K562 (cell line): Measurements from ENCODE around the gene EXOC3. TPM values are rescaled to one million over a fixed set of nuclear protein-coding genes. Genes with fewer than 3 reads are reported as not detected.

Source experiments
- ATAC-seq: fragments of 200-7000 bp; cut with Tn5 transposase; 3 replicates; pipeline ENCODE4 v1.9.1; 2020; ENCODE audit warnings: moderate library complexity
- BruUV-seq: library from RNA; stranded (reverse); fragments of 400-500 nt; replicated peaks from 2 replicates; lab custom pipeline; 2021; lab: Mats Ljungman, UMichigan
- CTCF ChIA-PET: fragments of 300-600 bp; formaldehyde crosslinking; extraction: SDS; loops from one replicate; lab custom pipeline; 2021; ENCODE audit warnings: low intra/inter-chr PET ratio; lab: Yijun Ruan, JAX
- POLR2A ChIA-PET: fragments of 300-600, 350-650 bp; sonication (Branson Sonifier 250); formaldehyde crosslinking; extraction: SDS; loops from one replicate; lab custom pipeline; 2021; ENCODE audit warnings: antibody characterized with exemption, inconsistent platforms; lab: Yijun Ruan, JAX
- DNase-seq, 4 experiments: peaks; one replicate each; pipeline versions ENCODE4 v3.0.0 to v3.0.0-alpha.2; 2011 to 2018; ENCODE audit warnings: low spot score in 3 of 4, mixed read lengths in 3 of 4; ENCODE audit errors: extremely low read depth in 1 of 4
- FAIRE-seq: peaks from 2 replicates; lab custom pipeline; 2011; peaks lifted over from hg19 to GRCh38; lab: Jason Lieb, UNC
- H2AFZ ChIP-seq: 2 replicates; pipeline ENCODE4 v1.6.0; 2011; ENCODE audit warnings: low read depth, low read length, control low read depth, inconsistent platforms
- H3K27ac ChIP-seq: fragments of 200-600 bp; 3 replicates; pipeline ENCODE4 v1.8.0; 2011; ENCODE audit warnings: low read depth, mild to moderate bottlenecking, control low read depth, inconsistent platforms, low read length, moderate library complexity, mixed read lengths; ENCODE audit errors: extremely low read depth
- H3K27me3 ChIP-seq, 2 experiments: fragments of 300-600 bp in 1 of 2; 2 replicates in 1 of 2; 3 replicates in 1 of 2; pipeline versions ENCODE4 v1.6.0 to v1.8.0; 2011; ENCODE audit warnings: inconsistent platforms in 2 of 2, low read length in 2 of 2, mild to moderate bottlenecking in 1 of 2, mixed read lengths in 1 of 2, moderate library complexity in 1 of 2; ENCODE audit not compliant: control insufficient read depth in 2 of 2, insufficient read depth in 2 of 2
- H3K36me3 ChIP-seq: fragments of 300-600 bp; 3 replicates; pipeline ENCODE4 v1.8.0; 2011; ENCODE audit warnings: mild to moderate bottlenecking, low read length, inconsistent platforms; ENCODE audit not compliant: control insufficient read depth, insufficient read depth
- H3K4me1 ChIP-seq, 2 experiments: fragments of 200-600 bp in 1 of 2; replicated peaks in 1 of 2; 2 replicates in 1 of 2; 3 replicates in 1 of 2; pipeline versions ENCODE4 v1.5.1 to v1.8.0; 2011; ENCODE audit warnings: inconsistent platforms in 2 of 2, low read length in 2 of 2, mild to moderate bottlenecking in 1 of 2, mixed read lengths in 1 of 2, moderate library complexity in 1 of 2; ENCODE audit not compliant: control insufficient read depth in 2 of 2, insufficient read depth in 2 of 2
- H3K4me2 ChIP-seq: 2 replicates; pipeline ENCODE4 v1.6.1; 2011; ENCODE audit warnings: low read length, control low read depth, inconsistent platforms, mixed read lengths; ENCODE audit not compliant: insufficient read depth
- H3K4me3 ChIP-seq: fragments of 200-600 bp; sonication (generic), shearing (Covaris generic); 2 replicates; pipeline ENCODE4 v1.5.1; 2016; ENCODE audit warnings: control low read depth, inconsistent platforms
- H3K79me2 ChIP-seq: fragments of 200-600 bp; 3 replicates; pipeline ENCODE4 v1.8.0; 2011; ENCODE audit warnings: low read length, inconsistent platforms; ENCODE audit not compliant: control insufficient read depth, insufficient read depth
- H3K9ac ChIP-seq, 2 experiments: 2 replicates each; pipeline versions ENCODE4 v1.6.0 to v1.6.1; 2011; ENCODE audit warnings: low read depth in 2 of 2, low read length in 2 of 2, control low read depth in 1 of 2, inconsistent platforms in 1 of 2, mild to moderate bottlenecking in 1 of 2, mixed read lengths in 1 of 2; ENCODE audit not compliant: insufficient read depth in 1 of 2
- H3K9me1 ChIP-seq: one replicate; pipeline ENCODE4 v1.6.0; 2011; ENCODE audit warnings: inconsistent platforms, mild to moderate bottlenecking, low read length, moderate library complexity; ENCODE audit not compliant: control insufficient read depth, insufficient read depth
- H3K9me3 ChIP-seq: replicated peaks from 2 replicates; pipeline ENCODE4 v1.5.1; 2011; ENCODE audit warnings: low read depth, low read length, inconsistent platforms; ENCODE audit not compliant: control insufficient read depth, insufficient read depth
- H4K20me1 ChIP-seq: replicated peaks from 2 replicates; pipeline ENCODE4 v1.6.1; 2011; ENCODE audit warnings: low read length, inconsistent platforms, mixed read lengths; ENCODE audit not compliant: control insufficient read depth, insufficient read depth
- CBX8 ChIP-seq: fragments of 200-600 bp; sonication (generic); IDR thresholded peaks from 2 replicates; pipeline ENCODE4 v1.6.1; 2012; ENCODE audit warnings: borderline replicate concordance, mixed run types, low read depth, mild to moderate bottlenecking, moderate library complexity, mixed read lengths, low read length, control low read depth, inconsistent platforms; ENCODE audit not compliant: poor library complexity, severe bottlenecking; ENCODE audit errors: extremely low read depth
- CC2D1A ChIP-seq: fragments of 450-650 bp; IDR thresholded peaks from 2 replicates; pipeline ENCODE4 v1.6.1; 2017; ENCODE audit warnings: mild to moderate bottlenecking
- KLF6 ChIP-seq: fragments of 250-450 bp; sonication (Bioruptor Pico); IDR thresholded peaks from 2 replicates; pipeline ENCODE4 v1.4.0; 2020; ENCODE audit warnings: mild to moderate bottlenecking, moderate library complexity, borderline replicate concordance
- PCBP2 ChIP-seq: fragments of 200-400 bp; formaldehyde crosslinking; IDR thresholded peaks from 2 replicates; pipeline ENCODE4 v1.6.1; 2018; ENCODE audit warnings: low read length, low read depth, mild to moderate bottlenecking, moderate library complexity; ENCODE audit not compliant: poor library complexity, severe bottlenecking
- SP2 ChIP-seq: IDR thresholded peaks from 2 replicates; pipeline ENCODE4 v1.6.1; 2011; ENCODE audit warnings: mild to moderate bottlenecking, low read depth, low read length, moderate library complexity; ENCODE audit not compliant: poor library complexity, severe bottlenecking; ENCODE audit errors: extremely low read depth
- ZNF184 ChIP-seq: sonication (generic); formaldehyde crosslinking; IDR thresholded peaks from 2 replicates; pipeline ENCODE4 v1.5.0; 2020; ENCODE audit warnings: missing genetic modification reagents
- WGBS: fragments of 100-300 bp; shearing (Covaris generic); methylation state at CpG from one replicate; pipeline ENCODE4 v1.1.6; 2016; ENCODE audit warnings: low coverage, mixed read lengths; ENCODE audit not compliant: insufficient coverage; ENCODE audit errors: missing lambda C conversion rate; 5-methylcytosine and 5-hydroxymethylcytosine counted together
- in situ Hi-C: fragments of 300-500 bp; cut with MboI; formaldehyde crosslinking; loops from 4 replicates; pipeline ENCODE4 v1.15.0; 2018; ENCODE audit warnings: inconsistent platforms, mixed read lengths
- intact Hi-C: fragments of 100-400 bp; cut with micrococcal nuclease; formaldehyde crosslinking; loops from 2 replicates; pipeline ENCODE4 v1.14.2; 2022
- polyA plus RNA-seq, 8 experiments: library from polyadenylated mRNA; depleted of rRNA in 4 of 8; stranded (reverse) in 5 of 8; unstranded in 3 of 8; fragments of >200 nt; fragmentation: Nextera tagmentation in 2 of 8; fragmentation: Illumina TruSeq in 1 of 8; extraction: Ambion mirVana in 2 of 8; extraction: Trizol in 1 of 8; gene quantifications; 2 replicates each; pipeline versions ENCODE4 v1.2.1 to v1.2.3, GENCODE V29; 2011 to 2014; ENCODE audit warnings: inconsistent platforms in 1 of 8, missing spikeins in 1 of 8
- total RNA-seq, 7 experiments: library from RNA; depleted of rRNA in 6 of 7; stranded (reverse); fragments of >200 nt in 6 of 7; fragmentation: Illumina TruSeq in 2 of 7; extraction: Trizol in 2 of 7; gene quantifications; 2 replicates each; pipeline versions ENCODE4 v1.2.1 to v1.2.3, GENCODE V29; 2011 to 2021; ENCODE audit warnings: low replicate concordance in 1 of 7

The EXOC3 gene
- total and polyA plus RNA-seq, 9 of the 15 experiments (the other 6 are each of a cell fraction or from before 2014, with no cell fraction given), result 1.4 to 41.9 (median 22.4) TPM

DNA sequence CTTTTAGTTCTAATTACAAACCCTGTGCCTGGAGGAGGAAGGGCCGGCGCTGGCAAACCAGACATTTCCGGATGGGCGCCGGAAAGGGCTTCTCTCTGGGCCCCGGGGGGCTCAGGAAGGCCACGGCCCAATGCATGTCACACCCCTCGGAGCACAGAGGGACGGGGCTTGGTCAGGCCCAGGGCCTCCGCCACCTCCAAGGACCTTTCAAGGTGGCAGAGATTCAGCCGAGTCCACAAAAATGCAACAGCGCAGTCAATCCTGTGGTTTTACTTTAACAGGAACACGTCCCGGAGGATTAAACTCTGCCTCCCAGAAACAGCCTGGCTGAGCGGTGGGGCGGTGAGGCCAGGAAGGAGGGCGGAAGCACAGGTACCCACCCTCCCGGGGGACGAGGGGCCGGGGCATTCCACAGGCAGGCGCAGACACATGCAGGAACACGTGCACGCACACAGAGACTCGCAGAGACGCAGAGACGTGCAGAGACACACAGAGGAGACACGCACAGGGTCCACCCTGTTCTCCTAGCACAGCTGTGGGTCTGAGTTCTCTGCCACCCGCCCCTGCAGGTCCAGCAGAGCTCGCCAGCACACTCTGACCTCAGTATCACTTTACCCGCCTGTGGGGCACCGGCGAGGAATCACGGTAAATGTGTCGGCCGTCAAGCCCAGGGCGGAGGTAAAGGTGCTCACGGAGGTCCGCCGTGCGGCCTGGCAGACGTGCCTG, 58.3 kb downstream of the EXOC3 start:
- peaks cover 0 to 48% of the 10 kb centered on the region in 2 experiments; a peak in 3 of 5 replicates for H3K4me1 ChIP-seq
- no peak overlapping the region for H3K4me3 ChIP-seq
- no peaks in the 10 kb centered on the region for H3K9me3 ChIP-seq
- no peak overlapping the region for H3K27ac ChIP-seq
- no peak for DNase-seq
- H4K20me1 ChIP-seq, result peaks cover 11% of the 10 kb centered on the region
- no peaks in the 10 kb centered on the region for H3K79me2 ChIP-seq
- peaks cover 71 to 89% of the 10 kb centered on the region in 2 experiments for H3K27me3 ChIP-seq
- CTCF ChIA-PET, result no interaction called here
- in situ Hi-C loops (no loop called here), intact Hi-C loops (no loop called here)
- no peaks in the 10 kb centered on the region for H3K36me3 ChIP-seq
- no peak overlapping the region for H2AFZ ChIP-seq
- FAIRE-seq, result no peak
- H3K9me1 ChIP-seq, result peaks cover 3% of the 10 kb centered on the region
- no peak overlapping the region for H3K9ac ChIP-seq
- WGBS, result 18% methylated on average over 41 of the region's 41 CpGs
- POLR2A ChIA-PET, result interaction anchor here (0.7 kb wide), 1 partner anchor 425 kb away, joined by 3 read pairs; no protein-coding TSS in a partner anchor
- BruUV-seq, result no TSS peak
- TF ChIP-seq ZNF184 (CRISPR knock-in tag) (no peak), CC2D1A (no peak), PCBP2 (no peak), KLF6 (no peak), SP2 (no peak), CBX8 (no peak)
- H3K4me2 ChIP-seq, result no peak overlapping the region
- no peak for ATAC-seq
